ENCODE data around the gene COX8A.

Gene COX8A

GRCh38 chr11:64023712-64024710 lies 49.6 kb downstream of the COX8A start:
- DNase-seq = no peak

GRCh38 chr11:64025205-64025604 lies 50.8 kb downstream of the COX8A start:
- DNase-seq = no peak
